ENCODE data around the gene OSBPL3.

DNA sequence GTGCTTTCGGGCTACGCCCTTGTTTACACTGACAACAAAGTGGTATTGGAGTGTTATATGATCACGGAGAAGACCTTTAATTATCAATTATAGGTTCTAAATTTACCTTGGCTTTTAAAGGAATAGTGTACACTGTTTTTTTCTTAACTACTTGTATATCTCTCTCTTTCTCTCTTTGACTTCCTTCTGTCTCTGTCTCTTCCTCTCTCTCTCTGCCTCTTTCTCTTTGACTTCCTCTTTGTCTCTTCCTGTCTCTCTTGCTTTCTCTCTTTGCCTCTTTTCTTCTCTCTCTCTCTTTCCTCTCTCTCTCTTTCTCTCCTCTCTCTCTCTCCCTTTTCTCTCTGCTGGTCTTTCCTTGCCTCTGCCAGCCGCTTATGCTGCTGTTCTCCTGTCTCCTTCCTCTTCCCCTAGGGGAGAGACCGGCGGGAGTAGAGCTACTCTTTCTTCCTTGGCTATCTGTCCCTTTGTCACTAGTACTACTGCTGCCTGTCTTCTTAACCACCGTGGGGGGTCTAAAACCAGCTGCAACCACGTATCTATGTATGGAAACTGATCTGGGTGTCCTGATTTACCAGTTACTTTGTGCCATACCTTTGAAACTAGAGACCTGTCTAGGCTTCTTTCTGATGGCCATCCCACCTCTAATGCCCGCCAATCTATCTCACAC, 185.9 kb downstream of the OSBPL3 start:
- no peak for TF ChIP-seq POLR2AphosphoS5 (IDR thresholded peaks at IDR 0.05; ENCODE audit: insufficient read depth, low read depth, low read length)
- TF ChIP-seq POLR2A (IDR thresholded peaks at IDR 0.05; ENCODE audit: low read depth, low read length), result no peak

Measured in endothelial cell of umbilical vein (primary cell).